IgD-negative memory B cell (primary cell): ENCODE data around the gene ATP5PO. TPM values are rescaled to one million over a fixed set of nuclear protein-coding genes. Genes with fewer than 3 reads are reported as not detected.

Source experiments
- H3K27ac Mint-ChIP-seq, 3 donors: one replicate each; pipeline ENCODE4 v1.8.0; 2020 to 2022; ENCODE audit warnings: mild to moderate bottlenecking in 3 of 3, mixed read lengths in 3 of 3, moderate library complexity in 1 of 3
- H3K27me3 Mint-ChIP-seq: one replicate; pipeline ENCODE4 v1.8.0; 2021; ENCODE audit warnings: mixed read lengths
- H3K36me3 Mint-ChIP-seq: one replicate; pipeline ENCODE4 v1.8.0; 2020; ENCODE audit warnings: mild to moderate bottlenecking, mixed read lengths
- H3K4me1 Mint-ChIP-seq, 3 donors: one replicate each; pipeline ENCODE4 v1.8.0; 2020 to 2022; ENCODE audit warnings: mixed read lengths in 3 of 3, mild to moderate bottlenecking in 1 of 3
- H3K4me3 Mint-ChIP-seq, 4 donors: one replicate each; pipeline ENCODE4 v1.8.0; 2020 to 2022; ENCODE audit warnings: mild to moderate bottlenecking in 4 of 4, mixed read lengths in 4 of 4, moderate library complexity in 3 of 4
- H3K9me3 Mint-ChIP-seq, 3 donors: one replicate each; pipeline ENCODE4 v1.8.0; 2020 to 2021; ENCODE audit warnings: mixed read lengths in 3 of 3, mild to moderate bottlenecking in 1 of 3
- polyA plus RNA-seq: library from polyadenylated mRNA; unstranded; fragments of 300-500 nt; fragmentation: Illumina TruSeq; gene quantifications from one replicate; pipeline ENCODE4 v1.2.3, GENCODE V29; 2021

The ATP5PO gene
- polyA plus RNA-seq, 1 donor from 2014 or later: 342 TPM

DNA sequence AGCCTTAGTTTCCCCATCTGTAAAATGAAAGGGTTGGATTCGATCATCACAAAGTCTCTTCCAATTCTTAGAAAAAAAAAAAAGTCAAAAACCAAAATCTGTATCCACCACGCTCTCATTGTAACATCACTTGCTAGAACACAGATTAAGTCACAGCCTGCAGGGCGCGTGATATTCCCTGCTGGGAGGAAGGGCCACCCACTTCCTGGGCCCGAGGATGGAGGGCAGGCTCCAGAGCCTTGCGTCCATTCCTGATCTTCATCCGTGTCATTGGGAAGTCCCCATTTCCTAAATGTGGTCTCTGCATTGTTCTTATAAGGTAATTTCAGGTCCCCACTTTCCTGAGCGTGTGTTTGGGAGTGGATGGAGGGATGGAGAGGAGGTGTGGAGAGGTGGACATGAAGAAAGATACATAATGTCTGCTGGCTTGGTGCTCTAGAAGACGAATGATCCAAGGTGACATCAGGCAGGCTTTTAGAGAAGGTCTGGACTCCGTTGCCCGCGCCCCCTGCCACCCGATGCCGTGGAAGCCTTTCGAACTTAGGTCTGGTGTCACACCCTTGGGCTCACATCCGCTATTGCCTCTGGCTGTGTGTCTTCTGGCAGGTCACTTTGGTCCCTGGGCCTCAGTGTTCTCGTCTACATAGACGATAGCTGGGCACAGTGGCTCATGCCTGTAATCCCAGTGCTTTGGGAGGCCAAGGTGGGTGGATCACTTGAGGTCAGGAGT is 56.1 kb downstream of the ATP5PO start:
- no peaks in the 10 kb centered on the region for H3K36me3 Mint-ChIP-seq
- H3K4me3 Mint-ChIP-seq: no peak overlapping the region
- H3K4me1 Mint-ChIP-seq: no peaks in the 10 kb centered on the region
- no peak overlapping the region for H3K27ac Mint-ChIP-seq
- H3K27me3 Mint-ChIP-seq: peaks cover 4% of the 10 kb centered on the region
- H3K9me3 Mint-ChIP-seq: peaks cover 0 to 2% (median 0%) of the 10 kb centered on the region in 3 donors

GRCh38 chr21:33858667-33859372 is 56.8 kb downstream of the ATP5PO start:
- Mint-ChIP-seq H3K36me3 (no peaks in the 10 kb centered on the region), H3K4me3 (no peak overlapping the region), H3K27me3 (peaks cover 2% of the 10 kb centered on the region), H3K27ac (no peak overlapping the region), H3K4me1 (no peaks in the 10 kb centered on the region), H3K9me3 (peaks cover 0 to 2% (median 0%) of the 10 kb centered on the region in 3 donors)

DNA sequence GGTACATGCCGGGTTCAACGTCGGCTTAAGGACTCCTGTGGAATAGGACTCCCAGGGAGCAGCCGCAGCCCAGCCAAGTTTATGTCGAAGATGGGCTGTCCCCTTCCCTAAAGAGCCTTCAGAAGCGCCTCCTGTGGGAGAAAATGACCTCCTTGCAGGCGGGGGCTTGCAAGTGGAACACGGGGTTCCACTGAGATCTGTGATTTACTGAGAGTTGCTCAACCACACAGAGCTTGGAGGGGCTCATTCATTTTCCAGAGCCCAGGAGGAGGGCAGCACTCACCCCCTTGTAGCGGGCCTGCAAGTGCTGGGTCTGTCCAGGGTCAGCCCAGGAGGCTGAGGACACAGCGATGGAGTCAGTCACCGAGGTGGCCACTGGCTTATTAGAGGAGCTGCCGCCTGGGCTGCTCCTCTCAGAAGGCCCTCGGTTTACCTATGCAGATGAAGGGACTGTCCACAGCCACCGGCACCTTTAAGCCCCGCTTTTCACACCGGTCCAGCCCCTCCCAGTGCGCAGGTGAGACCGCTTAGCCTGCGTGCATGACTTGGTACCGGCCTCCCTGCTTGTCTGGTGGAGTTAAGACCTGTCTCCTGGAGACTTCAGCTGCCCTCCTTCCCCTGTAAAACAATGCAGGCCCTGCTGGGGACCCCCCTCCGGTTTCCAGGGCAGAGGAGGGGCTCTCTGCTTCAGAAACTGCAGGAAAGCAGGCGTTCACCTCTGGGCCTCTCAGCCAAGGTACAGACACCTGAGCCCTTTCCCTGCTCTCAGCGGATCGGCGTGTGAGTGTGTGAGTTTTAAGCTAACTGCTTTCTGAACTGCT is 57.5 kb downstream of the ATP5PO start:
- H3K27me3 Mint-ChIP-seq: no peaks in the 10 kb centered on the region
- H3K36me3 Mint-ChIP-seq: no peaks in the 10 kb centered on the region
- no peaks in the 10 kb centered on the region for H3K4me1 Mint-ChIP-seq
- H3K27ac Mint-ChIP-seq: no peak overlapping the region
- H3K4me3 Mint-ChIP-seq: no peak overlapping the region
- peaks cover 0 to 2% (median 0%) of the 10 kb centered on the region in 3 donors for H3K9me3 Mint-ChIP-seq

- H3K4me1 Mint-ChIP-seq: no peaks in the 10 kb centered on the region
- peaks cover 0 to 2% (median 0%) of the 10 kb centered on the region in 3 donors for H3K9me3 Mint-ChIP-seq
- no peaks in the 10 kb centered on the region for H3K36me3 Mint-ChIP-seq
- H3K4me3 Mint-ChIP-seq: no peak overlapping the region
- no peaks in the 10 kb centered on the region for H3K27me3 Mint-ChIP-seq
- H3K27ac Mint-ChIP-seq: no peak overlapping the region
Measured at GRCh38 chr21:33856893-33857527, 58.6 kb downstream of the ATP5PO start.

DNA sequence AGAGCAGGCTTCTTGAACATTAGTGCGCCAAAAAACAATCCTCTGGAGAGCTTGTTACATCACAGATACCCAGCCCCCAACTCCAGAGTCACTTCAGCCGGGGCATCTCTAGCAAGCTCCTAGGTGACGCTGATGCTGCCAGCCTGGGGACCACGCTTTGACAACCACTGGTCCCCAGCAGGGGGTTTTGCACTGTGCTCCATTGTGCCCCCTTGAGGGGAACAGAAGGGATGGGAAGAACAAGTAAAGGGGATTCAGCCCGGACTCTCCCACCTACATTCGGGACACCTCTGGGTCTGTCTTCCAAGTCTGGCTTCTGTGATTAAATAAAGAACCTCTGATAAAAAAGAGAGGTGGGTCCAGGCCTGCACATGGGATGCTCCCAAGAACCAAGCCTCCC is 60.4 kb downstream of the ATP5PO start:
- Mint-ChIP-seq H3K4me1 (no peaks in the 10 kb centered on the region), H3K27me3 (no peaks in the 10 kb centered on the region), H3K36me3 (no peaks in the 10 kb centered on the region), H3K4me3 (no peak overlapping the region), H3K27ac (no peak overlapping the region), H3K9me3 (peaks cover 0 to 2% (median 0%) of the 10 kb centered on the region in 3 donors)

DNA sequence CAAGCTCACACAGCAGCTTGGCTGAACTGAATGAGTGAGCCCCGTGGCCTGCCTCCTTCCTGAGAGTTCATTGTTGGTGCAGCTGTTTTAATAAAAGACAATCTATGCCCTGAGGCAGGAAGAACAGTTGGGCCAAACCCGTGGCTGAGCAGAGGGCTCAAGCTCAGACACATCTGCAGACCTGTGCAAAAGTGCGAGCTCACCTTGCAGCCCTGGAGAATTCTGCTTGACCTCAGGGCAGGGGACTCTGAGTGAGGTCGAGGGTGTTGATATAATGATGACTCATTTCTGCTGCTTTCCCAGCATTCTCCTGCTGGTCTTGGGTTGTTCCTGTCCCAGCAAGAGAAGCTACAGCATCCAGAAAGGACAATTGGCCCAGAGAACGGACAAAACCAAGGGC is 61.0 kb downstream of the ATP5PO start:
- Mint-ChIP-seq H3K27ac (no peak overlapping the region), H3K27me3 (no peaks in the 10 kb centered on the region), H3K4me3 (no peak overlapping the region), H3K9me3 (peaks cover 0 to 2% (median 0%) of the 10 kb centered on the region in 3 donors), H3K36me3 (no peaks in the 10 kb centered on the region), H3K4me1 (no peaks in the 10 kb centered on the region)

Other genes starting within 250 kb of the ATP5PO start
- 162 TPM for gene MRPS6, start 157.8 kb upstream of the ATP5PO start, polyA plus RNA-seq
- gene SLC5A3, start 157.8 kb upstream of the ATP5PO start, polyA plus RNA-seq: 0.93 TPM